Endometrial microvascular endothelial cells (primary cell): ENCODE measurements around the gene ING1. TPM values are rescaled to one million over a fixed set of nuclear protein-coding genes. Genes with fewer than 3 reads are reported as not detected.

Experiments
- in situ Hi-C: cut with HindIII; loops from 2 replicates; pipeline ENCODE4 v1.10.0; 2017; ENCODE audit warnings: low sequenced_read_pairs, low pct_unique_long_range_greater_than_20kb; ENCODE audit errors: inconsistent ontology term
- total RNA-seq: library from RNA; depleted of rRNA; stranded (reverse); fragments of >200 nt; gene quantifications from one replicate; pipeline ENCODE4 v1.2.3, GENCODE V29; 2015; ENCODE audit errors: inconsistent ontology term

Gene ING1
- total RNA-seq, 1 donor from 2014 or later = 7.4 TPM

DNA sequence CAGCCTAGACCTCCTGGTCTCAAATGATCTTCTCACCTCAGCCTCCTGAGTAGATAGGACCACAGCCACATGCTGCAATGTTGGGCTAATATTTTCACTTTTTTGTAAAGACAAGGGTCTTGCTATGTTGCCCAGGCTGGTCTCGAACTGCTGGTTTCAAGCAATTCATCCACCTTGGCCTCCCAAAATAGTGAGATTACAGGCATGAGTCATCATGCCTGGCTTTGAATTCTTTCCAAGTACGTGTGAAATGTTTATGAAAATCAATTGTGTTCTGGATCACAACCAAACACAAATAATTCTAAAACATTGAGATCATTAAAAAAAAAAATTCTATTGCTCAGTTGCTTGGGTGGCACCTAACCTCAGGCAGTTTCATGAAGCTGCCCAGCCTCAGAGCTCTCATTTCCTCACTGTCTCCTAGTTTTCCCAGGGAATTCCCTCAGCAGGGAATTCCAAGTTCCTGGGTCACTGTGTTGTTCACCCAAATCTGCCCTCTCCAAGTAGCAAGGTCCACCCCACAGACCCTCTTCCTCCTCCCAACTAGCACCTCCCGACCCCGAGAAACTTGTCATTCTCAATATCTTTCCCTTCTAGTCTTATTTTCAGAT, 44.8 kb downstream of the ING1 start:
- in situ Hi-C loops = no loop called here

DNA sequence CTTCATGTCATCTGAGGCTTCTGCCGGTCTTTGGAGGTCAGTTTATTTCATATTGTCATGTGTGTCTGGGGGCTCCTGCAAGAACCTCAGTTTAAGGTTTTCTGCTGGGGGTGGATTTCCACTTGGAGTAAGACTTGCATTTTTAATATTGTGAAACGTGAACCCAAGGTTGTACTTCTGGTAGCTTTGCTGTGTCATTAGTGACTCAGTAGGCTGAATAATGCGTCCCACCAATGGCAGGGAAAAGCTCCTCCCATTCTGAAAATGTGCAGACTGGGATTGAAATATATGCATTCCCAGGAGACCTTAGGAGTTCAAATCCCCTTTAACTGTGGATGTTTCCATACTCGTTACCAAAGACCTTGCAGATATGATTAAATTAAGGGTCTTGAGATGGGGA, 46.2 kb downstream of the ING1 start:
- in situ Hi-C loops = no loop called here

DNA sequence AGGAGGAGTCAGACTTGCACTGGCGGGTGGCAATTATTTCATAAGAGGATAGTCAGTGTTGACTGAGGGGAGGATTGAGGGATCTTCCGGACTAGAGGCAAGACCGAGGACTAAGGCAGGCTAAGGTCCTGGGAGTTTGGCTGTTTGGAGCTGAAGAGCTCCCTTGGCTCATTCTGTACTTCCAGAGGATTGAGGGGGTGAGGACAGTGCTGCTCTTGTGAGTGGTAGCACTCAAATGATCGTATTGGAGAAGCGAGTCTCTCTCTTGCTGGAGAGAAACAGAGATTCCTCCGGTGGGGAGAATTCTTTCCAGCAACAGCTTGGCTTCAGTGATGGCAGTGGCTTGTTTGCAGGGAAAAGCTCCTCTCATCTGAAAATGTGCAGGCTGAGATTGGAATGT, 47.1 kb downstream of the ING1 start:
- in situ Hi-C loops = no loop called here

DNA sequence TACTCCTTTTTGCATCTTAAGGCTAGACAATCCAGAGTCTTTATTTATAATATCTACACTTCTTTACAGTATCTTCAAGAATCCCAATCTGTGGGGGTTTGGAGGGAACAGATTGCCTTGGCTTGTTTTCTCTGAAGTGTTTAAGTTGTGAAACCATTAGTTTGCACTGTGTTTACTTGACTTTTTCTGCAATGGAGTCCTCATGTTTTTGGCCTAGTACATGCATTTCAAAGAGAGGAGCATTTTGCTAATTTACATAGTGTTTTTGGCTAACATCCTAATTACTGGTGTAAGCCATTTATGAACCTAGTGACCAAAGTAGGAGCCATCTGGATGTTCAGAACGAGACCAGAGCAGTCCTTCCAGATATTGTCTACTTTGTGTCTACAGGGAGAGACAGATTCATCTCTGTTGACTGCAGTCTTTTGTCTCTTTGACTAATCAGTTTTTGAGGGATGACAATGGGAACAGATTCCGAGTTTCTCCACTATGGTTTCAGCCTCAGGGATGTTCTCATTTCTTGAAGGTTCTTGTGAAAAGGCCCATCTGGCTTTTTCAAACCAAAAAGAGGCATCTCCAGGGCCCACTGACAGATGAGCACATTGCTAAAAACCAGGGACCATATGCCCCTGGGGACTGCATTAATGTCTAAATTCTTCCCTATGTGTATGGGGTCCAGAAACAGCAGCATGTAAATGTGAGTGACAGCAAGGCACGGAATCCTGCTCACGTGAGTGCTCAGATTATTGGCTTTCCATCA, 53.4 kb downstream of the ING1 start:
- in situ Hi-C loops = no loop called here

DNA sequence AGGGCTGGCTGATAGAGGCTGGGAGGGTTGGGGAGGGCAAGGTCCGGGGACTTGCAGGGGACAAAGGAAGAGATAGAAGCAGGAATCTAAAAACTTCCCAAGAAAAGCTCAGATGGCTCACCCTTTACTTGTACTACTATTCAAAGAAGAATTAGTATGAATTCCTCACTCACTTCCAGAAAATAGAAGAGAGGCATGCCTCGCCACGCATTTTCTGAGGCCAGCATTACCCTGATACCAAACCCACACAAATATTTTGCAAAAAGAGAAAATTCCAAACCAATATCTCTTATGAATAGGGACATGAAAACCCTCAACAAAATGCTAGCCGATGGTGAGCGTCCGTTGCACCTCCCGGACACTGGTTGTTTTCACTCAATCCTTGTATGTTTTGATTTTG, 54.0 kb downstream of the ING1 start:
- in situ Hi-C loops = no loop called here

DNA sequence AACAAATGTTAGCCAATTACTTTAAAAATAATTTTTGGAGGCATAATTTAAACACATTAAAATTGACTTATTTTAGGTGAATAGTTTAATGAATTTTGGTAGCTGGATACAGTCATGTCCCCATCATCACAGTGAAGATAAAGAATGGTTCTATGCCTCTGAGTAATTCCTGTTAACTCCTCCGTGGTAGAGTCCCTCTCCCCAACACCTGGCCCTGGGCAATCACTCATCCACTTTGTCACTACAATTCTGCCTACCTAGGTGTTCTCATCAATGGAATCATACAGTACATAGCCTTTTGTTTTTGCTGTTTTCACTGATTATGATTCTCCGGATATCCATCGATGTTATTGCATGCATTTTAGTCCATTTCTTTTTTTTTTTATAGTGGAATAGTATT, 55.6 kb downstream of the ING1 start:
- in situ Hi-C loops = no loop called here

DNA sequence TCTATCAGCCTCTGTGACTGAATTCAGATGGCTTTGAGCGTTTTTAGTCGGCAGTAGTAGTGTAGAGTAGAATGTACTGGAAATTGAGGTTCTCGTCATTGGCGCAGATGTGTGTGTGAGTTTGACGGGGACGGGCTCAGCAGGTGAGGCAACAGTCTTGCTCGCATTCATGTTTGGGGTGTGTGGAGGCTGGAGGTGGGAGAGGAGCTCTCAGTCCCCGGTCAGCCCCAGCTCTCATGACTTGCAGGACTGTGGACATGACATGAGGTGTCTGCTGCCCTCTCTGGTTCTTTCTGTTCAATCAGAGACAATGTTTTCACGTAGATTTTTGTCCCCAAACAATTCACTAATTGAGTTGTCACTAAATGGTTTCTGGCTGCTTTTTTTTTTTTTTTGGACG, 57.2 kb downstream of the ING1 start:
- in situ Hi-C loops = no loop called here

DNA sequence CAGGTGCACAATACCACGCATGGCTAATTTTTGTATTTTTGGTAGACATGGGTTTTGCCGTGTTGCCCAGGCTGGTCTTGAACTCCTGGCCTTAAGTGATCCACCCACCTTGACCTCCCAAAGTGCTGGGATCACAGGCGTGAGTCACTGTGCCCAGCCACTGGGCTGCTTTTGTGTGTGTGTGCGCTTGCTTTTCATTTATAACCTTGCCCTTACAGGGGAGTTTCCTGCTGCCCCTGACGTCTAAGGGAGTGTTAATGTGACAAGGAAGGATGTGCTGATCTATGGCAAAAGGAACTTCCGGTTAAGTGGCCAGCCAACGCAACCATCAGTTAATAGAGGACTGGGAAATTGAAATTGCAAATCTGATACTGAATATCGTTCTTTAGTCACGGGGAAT, 57.7 kb downstream of the ING1 start:
- in situ Hi-C loops = no loop called here

DNA sequence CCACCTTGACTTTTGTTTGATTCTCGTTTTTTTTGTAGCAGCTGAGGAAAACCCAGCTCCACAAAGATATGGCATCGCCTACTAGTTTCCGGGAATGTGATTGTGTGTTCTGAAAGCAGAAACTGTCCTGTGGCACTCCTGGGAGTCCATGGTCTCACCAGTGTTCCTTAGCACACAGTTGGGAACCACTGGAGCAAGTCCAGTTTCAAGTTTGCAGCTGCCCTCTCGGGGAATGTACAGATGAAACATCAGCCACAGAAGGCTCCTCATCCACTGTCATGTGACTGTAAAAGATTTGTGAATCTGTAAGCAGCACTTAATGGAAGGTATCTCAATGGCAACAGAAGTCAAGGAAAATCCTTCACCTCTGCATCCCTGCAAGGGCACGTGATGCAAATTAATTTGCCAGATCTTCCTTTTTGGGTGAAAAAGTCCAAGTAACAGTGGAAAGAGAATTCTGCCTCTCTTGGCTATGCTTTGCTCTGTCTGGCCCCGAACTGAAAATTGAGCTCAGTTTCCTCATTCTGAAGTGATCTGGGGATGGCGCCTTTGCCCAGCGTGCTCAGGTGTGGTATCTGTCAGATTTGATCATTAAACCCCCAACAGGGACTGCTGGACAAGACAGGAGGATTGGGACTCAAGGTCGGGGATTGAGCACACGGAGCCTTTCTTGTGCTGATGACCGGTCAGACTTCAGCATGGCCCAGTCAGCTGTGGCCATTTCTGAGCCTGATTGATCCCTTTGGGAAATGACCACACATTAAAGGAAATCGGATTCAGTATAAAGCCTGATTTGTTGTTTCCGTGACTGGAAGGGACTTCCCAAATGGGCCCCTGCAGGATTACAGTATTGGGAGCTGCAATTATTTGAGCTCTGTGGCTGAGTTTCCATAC, 58.8 kb downstream of the ING1 start:
- in situ Hi-C loops = no loop called here

Other genes with a start within 250 kb of the ING1 start
- gene RAB20, start 152.0 kb upstream of the ING1 start, total RNA-seq = 9.6 TPM
- gene NAXD, start 98.2 kb upstream of the ING1 start, total RNA-seq = 18.3 TPM
- gene CARS2, start 7.6 kb upstream of the ING1 start, total RNA-seq = 37.7 TPM
- gene ANKRD10, start 201.4 kb downstream of the ING1 start, total RNA-seq = 22.5 TPM